ENCODE data around the gene PLOD1.

GRCh38 chr1:11990303-11991032 lies 56.0 kb downstream of the PLOD1 start:
- no peak for TF ChIP-seq CTCF (IDR thresholded peaks at IDR 0.05)
- TF ChIP-seq EZH2 (IDR thresholded peaks at IDR 0.05; ENCODE audit: borderline replicate concordance, insufficient read depth, low read depth, low read length, poor library complexity, severe bottlenecking): no peak

All from B cell (primary cell).